ENCODE measurements around the gene NECAB2.

Gene NECAB2

DNA sequence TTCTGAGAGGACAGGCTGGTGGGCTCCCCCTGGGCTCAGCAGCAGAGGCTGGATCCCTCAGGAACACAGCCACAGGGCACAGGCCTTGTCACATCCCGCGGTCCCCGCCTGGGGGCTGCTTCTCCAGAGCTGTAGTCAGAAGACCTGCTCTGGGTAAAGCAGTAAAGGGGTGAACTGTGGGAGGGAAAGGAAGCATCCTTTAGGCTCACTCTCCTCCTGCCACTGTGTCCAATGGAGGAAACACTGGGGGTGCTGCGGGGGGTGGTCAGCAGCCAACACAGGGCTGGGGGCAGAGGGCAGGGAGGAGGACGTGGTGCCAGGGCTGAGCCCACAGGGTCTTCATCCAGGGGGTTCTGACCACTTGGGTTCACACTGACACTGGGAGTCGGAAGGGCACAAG lies 79.6 kb downstream of the NECAB2 start:
- no peak for DNase-seq

DNA sequence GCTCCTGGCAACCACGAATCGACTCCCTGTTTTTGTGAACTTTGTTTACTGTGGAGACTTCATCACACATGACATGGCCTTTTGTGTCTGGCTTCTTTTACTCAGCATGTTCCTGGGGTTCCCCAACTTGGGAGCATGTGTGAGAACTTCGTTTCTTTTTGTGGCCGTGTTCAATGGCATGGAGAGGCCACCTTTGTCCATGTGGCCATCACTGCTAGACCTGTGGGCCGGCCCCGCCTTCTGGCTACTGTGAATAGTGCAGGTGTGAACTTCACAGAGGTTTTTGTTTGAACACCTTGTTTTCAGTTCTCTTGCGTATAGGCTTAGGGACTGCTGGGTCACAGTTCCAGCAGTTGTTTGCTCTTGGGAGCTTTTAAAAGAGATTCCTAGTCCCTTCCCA lies 80.2 kb downstream of the NECAB2 start:
- DNase-seq, result no peak

DNA sequence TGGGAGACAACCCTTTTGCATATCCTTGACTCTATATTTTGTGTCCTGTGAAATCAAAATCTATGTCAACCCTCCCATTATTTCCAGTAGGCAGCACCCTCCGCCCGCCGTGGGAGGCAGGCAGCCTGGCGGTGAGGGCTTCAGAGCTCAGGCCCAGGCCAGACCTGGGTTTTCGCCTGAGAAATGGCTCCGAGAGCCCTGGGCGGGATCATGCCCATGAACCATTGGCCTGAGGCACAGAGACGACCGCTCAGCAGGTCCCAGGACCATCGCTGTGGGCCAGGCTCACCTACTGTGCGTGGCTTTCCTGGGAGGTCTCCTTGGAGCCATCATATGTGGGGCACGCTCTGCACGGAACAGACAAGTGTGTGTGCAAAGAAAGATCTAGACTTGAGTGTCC lies 80.8 kb downstream of the NECAB2 start:
- DNase-seq, result no peak

DNA sequence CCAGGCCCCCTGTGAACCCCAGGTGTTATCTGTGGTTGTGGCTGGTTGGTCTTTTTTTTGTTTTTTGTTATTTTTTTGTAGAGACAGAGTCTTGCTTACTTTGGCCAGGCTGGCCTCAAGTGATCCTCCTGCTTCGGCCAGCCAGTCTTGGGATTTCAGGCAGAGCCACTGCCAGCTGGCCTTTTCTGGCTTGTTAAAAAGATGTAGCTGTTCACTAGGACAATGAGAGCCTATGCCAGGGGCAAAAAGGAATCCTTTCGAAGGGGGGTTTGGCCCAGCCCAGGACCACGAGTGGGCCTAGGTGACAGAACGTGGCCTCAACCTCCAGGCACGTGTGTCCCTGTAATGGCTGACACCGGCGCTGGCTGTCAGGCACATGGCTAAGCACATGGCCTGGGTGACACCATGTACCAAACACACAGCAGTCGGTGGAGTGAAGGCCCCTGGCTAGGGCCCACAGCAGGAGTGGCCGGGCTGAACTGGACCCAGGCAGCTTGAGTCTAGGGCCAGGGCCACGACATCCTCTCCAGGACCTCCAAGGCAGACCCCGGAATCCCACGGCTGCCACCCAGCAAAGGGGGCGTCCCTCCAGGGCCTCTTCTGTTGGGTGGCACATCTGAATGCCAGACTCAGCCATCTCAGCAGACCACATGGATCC lies 81.5 kb downstream of the NECAB2 start:
- no peak for DNase-seq

DNA sequence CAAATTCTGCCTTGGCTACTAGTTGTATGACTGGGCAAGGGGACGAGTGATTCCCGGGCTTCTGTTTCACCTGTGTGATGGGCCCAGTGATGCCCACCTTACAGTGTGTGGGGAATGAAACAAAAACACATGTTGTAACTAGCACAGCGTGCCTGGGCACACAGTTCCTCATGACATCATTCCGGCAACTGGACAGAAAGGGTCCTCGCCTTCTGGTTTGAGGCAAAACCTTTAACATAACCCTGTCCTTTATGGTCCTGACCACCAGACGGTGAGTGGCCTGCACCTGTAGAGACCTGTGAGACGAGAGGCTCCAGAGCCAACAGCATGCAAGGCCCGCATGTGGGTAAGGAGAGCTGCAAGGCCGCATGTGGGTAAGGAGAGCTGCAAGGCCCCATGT lies 82.3 kb downstream of the NECAB2 start:
- DNase-seq, result no peak

DNA sequence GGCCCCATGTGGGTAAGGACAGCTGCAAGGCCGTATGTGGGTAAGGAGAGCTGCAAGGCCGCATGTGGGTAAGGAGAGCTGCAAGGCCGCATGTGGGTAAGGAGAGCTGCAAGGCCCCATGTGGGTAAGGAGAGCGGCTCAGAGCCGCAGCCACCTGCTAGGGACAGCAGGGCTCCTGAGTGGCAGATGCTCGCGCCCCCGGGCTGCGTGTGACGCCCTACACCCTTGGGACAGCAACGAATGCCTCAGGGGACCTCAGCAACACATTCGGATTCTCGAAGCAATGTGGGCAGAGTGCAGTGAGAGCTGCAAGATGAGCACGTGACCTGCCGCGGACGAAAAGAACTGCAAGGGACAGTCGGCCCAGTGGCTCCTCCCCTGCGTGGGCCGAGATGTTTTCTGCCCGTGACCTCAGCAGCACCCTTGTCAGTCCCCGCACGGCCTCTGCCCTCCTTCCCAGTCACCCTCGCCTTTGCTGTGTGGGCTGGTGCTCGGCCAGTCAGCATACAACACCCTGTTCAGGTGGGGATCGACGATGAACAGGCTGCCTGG lies 84.1 kb downstream of the NECAB2 start:
- no peak for DNase-seq

Data from suppressor macrophage treated with lipopolysaccharide for 4 hours (primary cell).